A549 (cell line): ENCODE measurements around the gene SULT2A1. TPM values are rescaled to one million over a fixed set of nuclear protein-coding genes. Genes with fewer than 3 reads are reported as not detected.

ENCODE experiments used
- ATAC-seq, 2 experiments: fragments of 200-7000 bp in 1 of 2; fragments of >200 bp in 1 of 2; cut with Nextera tagmentation in 1 of 2; cut with Tn5 transposase in 1 of 2; 3 replicates each; pipeline versions ENCODE4 v1.8.0 to v1.9.1; 2018 to 2020; ENCODE audit warnings: mild to moderate bottlenecking in 1 of 2, moderate library complexity in 1 of 2
- CTCF ChIA-PET: fragments of 300-600 bp; sonication (Branson Sonifier 250); formaldehyde crosslinking; extraction: SDS; loops from one replicate; lab custom pipeline; 2021; ENCODE audit warnings: antibody characterized with exemption, inconsistent platforms; lab: Yijun Ruan, JAX
- POLR2A ChIA-PET: fragments of 350-600 bp; formaldehyde crosslinking; extraction: SDS; loops from one replicate; lab custom pipeline; 2021; ENCODE audit warnings: antibody characterized with exemption, inconsistent platforms; lab: Yijun Ruan, JAX
- DNase-seq, 2 experiments: peaks; one replicate each; pipeline versions ENCODE4 v3.0.0 to v3.0.0-alpha.2; 2011 to 2016; ENCODE audit warnings: low read depth in 1 of 2, low spot score in 1 of 2
- FAIRE-seq: peaks from 2 replicates; lab custom pipeline; 2011; peaks lifted over from hg19 to GRCh38; lab: Jason Lieb, UNC
- H3K27ac ChIP-seq, 2 experiments: fragments of >200 bp; sonication (Bioruptor Twin); formaldehyde crosslinking; 3 replicates each; pipeline ENCODE4 v1.5.1; 2016 to 2017
- H3K4me1 ChIP-seq: fragments of >200 bp; sonication (Bioruptor Twin); formaldehyde crosslinking; 3 replicates; pipeline ENCODE4 v1.6.1; 2016
- H3K4me2 ChIP-seq: fragments of >200 bp; sonication (Bioruptor Twin); formaldehyde crosslinking; 3 replicates; pipeline ENCODE4 v1.6.1; 2016
- H3K4me3 ChIP-seq: fragments of >200 bp; sonication (Bioruptor Twin); formaldehyde crosslinking; 3 replicates; pipeline ENCODE4 v1.5.1; 2016
- H3K9me3 ChIP-seq: fragments of >200 bp; sonication (Bioruptor Twin); formaldehyde crosslinking; 3 replicates; pipeline ENCODE4 v1.6.1; 2016
- CBX2 ChIP-seq: fragments of 200-600 bp; sonication (generic); IDR thresholded peaks from 2 replicates; pipeline ENCODE4 v1.6.1; 2016; ENCODE audit warnings: low read depth, mild to moderate bottlenecking, borderline replicate concordance
- CEBPB ChIP-seq, 2 experiments: fragments of >200 bp in 1 of 2; sonication (Bioruptor Twin) in 1 of 2; formaldehyde crosslinking in 1 of 2; IDR thresholded peaks; 2 replicates each; pipeline ENCODE4 v1.6.1; 2012 to 2016
- EP300 ChIP-seq, 2 experiments: fragments of >200 bp; sonication (Bioruptor Twin); formaldehyde crosslinking; IDR thresholded peaks; 2 replicates in 1 of 2; 3 replicates in 1 of 2; pipeline ENCODE4 v1.6.1; 2016 to 2017
- ESRRA ChIP-seq: fragments of 150-350 bp; IDR thresholded peaks from 2 replicates; pipeline ENCODE4 v1.6.1; 2014; ENCODE audit warnings: mild to moderate bottlenecking, low read length, borderline replicate concordance
- FOSB ChIP-seq: fragments of 250-450 bp; sonication (Bioruptor Pico); IDR thresholded peaks from 2 replicates; pipeline ENCODE4 v1.5.0; 2020; ENCODE audit warnings: mild to moderate bottlenecking, moderate library complexity
- HOXB5 ChIP-seq: fragments of 250-450 bp; sonication (Bioruptor Pico); IDR thresholded peaks from 2 replicates; pipeline ENCODE4 v1.5.0; 2020; ENCODE audit warnings: mild to moderate bottlenecking, moderate library complexity
- KDM5A ChIP-seq: fragments of 200-600 bp; sonication (generic); IDR thresholded peaks from 2 replicates; pipeline ENCODE4 v1.6.1; 2016; ENCODE audit warnings: antibody characterized with exemption, mild to moderate bottlenecking
- NFE2L2 ChIP-seq: fragments of 150-350 bp; conservative IDR thresholded peaks from 2 replicates; pipeline ENCODE4 v1.6.1; 2014; ENCODE audit warnings: low read length
- NPAS2 ChIP-seq: fragments of 250-450 bp; sonication (Bioruptor Pico); IDR thresholded peaks from 2 replicates; pipeline ENCODE4 v1.8.0; 2022; ENCODE audit warnings: mild to moderate bottlenecking, moderate library complexity, borderline replicate concordance
- RCOR1 ChIP-seq: fragments of 150-350 bp; IDR thresholded peaks from 2 replicates; pipeline ENCODE4 v1.6.1; 2014; ENCODE audit warnings: antibody characterized with exemption, low read length, low read depth
- RNF2 ChIP-seq: fragments of 200-600 bp; sonication (generic); IDR thresholded peaks from 2 replicates; pipeline ENCODE4 v1.6.1; 2016; ENCODE audit warnings: low read depth, mild to moderate bottlenecking, antibody characterized with exemption, moderate library complexity, borderline replicate concordance
- SMC3 ChIP-seq: fragments of >200 bp; sonication (Bioruptor Twin); formaldehyde crosslinking; IDR thresholded peaks from 3 replicates; pipeline ENCODE4 v1.6.1; 2018; ENCODE audit warnings: inconsistent platforms
- SREBF2 ChIP-seq: fragments of 450-650 bp; IDR thresholded peaks from 2 replicates; pipeline ENCODE4 v1.6.1; 2014; ENCODE audit warnings: mild to moderate bottlenecking, moderate library complexity
- TP53 ChIP-seq: fragments of 250-450 bp; sonication (Bioruptor Pico); IDR thresholded peaks from 2 replicates; pipeline ENCODE4 v1.5.0; 2021; ENCODE audit warnings: mild to moderate bottlenecking, moderate library complexity
- ZFP36 ChIP-seq: fragments of 450-650 bp; IDR thresholded peaks from 2 replicates; pipeline ENCODE4 v1.6.1; 2014; ENCODE audit warnings: borderline replicate concordance; ENCODE audit not compliant: partially characterized antibody
- ZSCAN20 ChIP-seq: fragments of 250-450 bp; sonication (Bioruptor Pico); IDR thresholded peaks from 2 replicates; pipeline ENCODE4 v1.8.0; 2022; ENCODE audit warnings: mild to moderate bottlenecking, moderate library complexity
- WGBS: methylation state at CpG from one replicate; pipeline ENCODE4 v1.1.6; 2017; ENCODE audit errors: missing lambda C conversion rate; 5-methylcytosine and 5-hydroxymethylcytosine counted together
- polyA plus RNA-seq, 4 experiments: library from polyadenylated mRNA; depleted of rRNA in 3 of 4; stranded (reverse); fragments of >200 nt; fragmentation: RNase III in 1 of 4; extraction: RNeasy Plus Mini Kit Qiagen cat#74134 plus additional on column Dnase treatment in 1 of 4; gene quantifications; 2 replicates in 3 of 4; 3 replicates in 1 of 4; pipeline ENCODE4 v1.2.3, GENCODE V29; 2011 to 2017
- TF ChIP-seq, protein P1 (sequence below): fragments of 200-600 bp; sonication (generic); IDR thresholded peaks from 2 replicates; pipeline ENCODE4 v1.6.1; 2016; ENCODE audit warnings: antibody characterized with exemption, mild to moderate bottlenecking, moderate library complexity
- TF ChIP-seq, protein P2 (sequence below): fragments of >200 bp; sonication (Bioruptor Twin); formaldehyde crosslinking; IDR thresholded peaks from 3 replicates; pipeline ENCODE4 v1.5.1; 2016
- TF ChIP-seq, protein P3 (sequence below): fragments of 450-650 bp; IDR thresholded peaks from 2 replicates; pipeline ENCODE4 v1.6.1; 2014; ENCODE audit warnings: antibody characterized with exemption
- TF ChIP-seq, protein P4 (sequence below): fragments of >200 bp; sonication (Bioruptor Twin); formaldehyde crosslinking; IDR thresholded peaks from 2 replicates; pipeline ENCODE4 v1.6.1; 2016
- TF ChIP-seq, protein P5 (sequence below): fragments of >200 bp; sonication (Bioruptor Twin); formaldehyde crosslinking; IDR thresholded peaks from 3 replicates; pipeline ENCODE4 v1.6.1; 2016
- TF ChIP-seq, protein P6 (sequence below): fragments of 150-350 bp; IDR thresholded peaks from 2 replicates; pipeline ENCODE4 v1.6.1; 2014; ENCODE audit warnings: low read depth, mild to moderate bottlenecking, low read length
- TF ChIP-seq, protein P7 (sequence below): IDR thresholded peaks from 2 replicates; pipeline ENCODE4 v1.6.1; 2012; ENCODE audit warnings: low read depth, borderline replicate concordance

SULT2A1 gene
- polyA plus RNA-seq, 2 of the 4 experiments (the other 2 are of a cell fraction), result not detected

DNA sequence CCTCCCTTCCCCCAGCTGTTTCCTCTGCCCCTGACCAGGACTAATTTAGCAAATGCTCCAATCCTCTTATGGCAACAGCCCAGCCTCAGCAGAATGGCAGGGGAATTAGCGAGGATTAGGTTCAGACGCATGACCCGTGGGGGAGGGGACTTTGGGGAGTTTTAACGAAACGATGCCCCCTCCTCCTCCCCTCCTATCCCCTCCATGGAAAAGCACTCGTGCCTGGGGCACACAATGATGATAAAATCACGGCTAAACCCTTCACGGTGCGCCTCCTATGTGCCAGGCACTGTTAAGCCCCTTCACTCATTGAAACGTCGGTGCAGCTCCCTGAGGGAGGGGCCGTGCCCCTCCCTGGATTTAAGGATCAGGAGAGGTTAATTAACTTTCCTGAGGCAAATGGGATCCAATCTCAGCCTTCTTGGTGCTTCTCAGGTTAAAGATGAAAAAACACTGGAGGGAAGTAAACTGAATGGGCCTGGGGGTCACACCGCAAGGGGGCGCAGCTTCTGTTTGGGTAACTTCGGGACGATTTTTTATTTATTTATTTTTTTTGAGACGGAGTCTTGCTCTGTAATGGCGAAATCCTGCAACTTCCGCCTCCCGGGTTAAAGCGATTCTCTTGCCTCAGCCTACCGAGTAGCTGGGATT, 37.2 kb downstream of the SULT2A1 start (continued):
- TF ChIP-seq, protein P1, sequence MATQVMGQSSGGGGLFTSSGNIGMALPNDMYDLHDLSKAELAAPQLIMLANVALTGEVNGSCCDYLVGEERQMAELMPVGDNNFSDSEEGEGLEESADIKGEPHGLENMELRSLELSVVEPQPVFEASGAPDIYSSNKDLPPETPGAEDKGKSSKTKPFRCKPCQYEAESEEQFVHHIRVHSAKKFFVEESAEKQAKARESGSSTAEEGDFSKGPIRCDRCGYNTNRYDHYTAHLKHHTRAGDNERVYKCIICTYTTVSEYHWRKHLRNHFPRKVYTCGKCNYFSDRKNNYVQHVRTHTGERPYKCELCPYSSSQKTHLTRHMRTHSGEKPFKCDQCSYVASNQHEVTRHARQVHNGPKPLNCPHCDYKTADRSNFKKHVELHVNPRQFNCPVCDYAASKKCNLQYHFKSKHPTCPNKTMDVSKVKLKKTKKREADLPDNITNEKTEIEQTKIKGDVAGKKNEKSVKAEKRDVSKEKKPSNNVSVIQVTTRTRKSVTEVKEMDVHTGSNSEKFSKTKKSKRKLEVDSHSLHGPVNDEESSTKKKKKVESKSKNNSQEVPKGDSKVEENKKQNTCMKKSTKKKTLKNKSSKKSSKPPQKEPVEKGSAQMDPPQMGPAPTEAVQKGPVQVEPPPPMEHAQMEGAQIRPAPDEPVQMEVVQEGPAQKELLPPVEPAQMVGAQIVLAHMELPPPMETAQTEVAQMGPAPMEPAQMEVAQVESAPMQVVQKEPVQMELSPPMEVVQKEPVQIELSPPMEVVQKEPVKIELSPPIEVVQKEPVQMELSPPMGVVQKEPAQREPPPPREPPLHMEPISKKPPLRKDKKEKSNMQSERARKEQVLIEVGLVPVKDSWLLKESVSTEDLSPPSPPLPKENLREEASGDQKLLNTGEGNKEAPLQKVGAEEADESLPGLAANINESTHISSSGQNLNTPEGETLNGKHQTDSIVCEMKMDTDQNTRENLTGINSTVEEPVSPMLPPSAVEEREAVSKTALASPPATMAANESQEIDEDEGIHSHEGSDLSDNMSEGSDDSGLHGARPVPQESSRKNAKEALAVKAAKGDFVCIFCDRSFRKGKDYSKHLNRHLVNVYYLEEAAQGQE, result no peak
- peak; percentile 45; the same call in 1 of the 3 replicates for TF ChIP-seq SMC3
- no peak for TF ChIP-seq HOXB5 (CRISPR knock-in tag)
- TF ChIP-seq ZFP36, result no peak
- peak in 1 of 2 experiments; percentile 38; a peak in 2 of 4 replicates for TF ChIP-seq CEBPB (IDR thresholded peaks at IDR 0.05)
- TF ChIP-seq SREBF2, result no peak
- TF ChIP-seq FOSB (CRISPR knock-in tag), result no peak
- no peak for TF ChIP-seq KDM5A
- no peak for TF ChIP-seq EP300 (IDR thresholded peaks at IDR 0.05)
- TF ChIP-seq, protein P2, sequence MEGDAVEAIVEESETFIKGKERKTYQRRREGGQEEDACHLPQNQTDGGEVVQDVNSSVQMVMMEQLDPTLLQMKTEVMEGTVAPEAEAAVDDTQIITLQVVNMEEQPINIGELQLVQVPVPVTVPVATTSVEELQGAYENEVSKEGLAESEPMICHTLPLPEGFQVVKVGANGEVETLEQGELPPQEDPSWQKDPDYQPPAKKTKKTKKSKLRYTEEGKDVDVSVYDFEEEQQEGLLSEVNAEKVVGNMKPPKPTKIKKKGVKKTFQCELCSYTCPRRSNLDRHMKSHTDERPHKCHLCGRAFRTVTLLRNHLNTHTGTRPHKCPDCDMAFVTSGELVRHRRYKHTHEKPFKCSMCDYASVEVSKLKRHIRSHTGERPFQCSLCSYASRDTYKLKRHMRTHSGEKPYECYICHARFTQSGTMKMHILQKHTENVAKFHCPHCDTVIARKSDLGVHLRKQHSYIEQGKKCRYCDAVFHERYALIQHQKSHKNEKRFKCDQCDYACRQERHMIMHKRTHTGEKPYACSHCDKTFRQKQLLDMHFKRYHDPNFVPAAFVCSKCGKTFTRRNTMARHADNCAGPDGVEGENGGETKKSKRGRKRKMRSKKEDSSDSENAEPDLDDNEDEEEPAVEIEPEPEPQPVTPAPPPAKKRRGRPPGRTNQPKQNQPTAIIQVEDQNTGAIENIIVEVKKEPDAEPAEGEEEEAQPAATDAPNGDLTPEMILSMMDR, result peak; percentile 97
- TF ChIP-seq, protein P3, sequence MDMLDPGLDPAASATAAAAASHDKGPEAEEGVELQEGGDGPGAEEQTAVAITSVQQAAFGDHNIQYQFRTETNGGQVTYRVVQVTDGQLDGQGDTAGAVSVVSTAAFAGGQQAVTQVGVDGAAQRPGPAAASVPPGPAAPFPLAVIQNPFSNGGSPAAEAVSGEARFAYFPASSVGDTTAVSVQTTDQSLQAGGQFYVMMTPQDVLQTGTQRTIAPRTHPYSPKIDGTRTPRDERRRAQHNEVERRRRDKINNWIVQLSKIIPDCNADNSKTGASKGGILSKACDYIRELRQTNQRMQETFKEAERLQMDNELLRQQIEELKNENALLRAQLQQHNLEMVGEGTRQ, result no peak

DNA sequence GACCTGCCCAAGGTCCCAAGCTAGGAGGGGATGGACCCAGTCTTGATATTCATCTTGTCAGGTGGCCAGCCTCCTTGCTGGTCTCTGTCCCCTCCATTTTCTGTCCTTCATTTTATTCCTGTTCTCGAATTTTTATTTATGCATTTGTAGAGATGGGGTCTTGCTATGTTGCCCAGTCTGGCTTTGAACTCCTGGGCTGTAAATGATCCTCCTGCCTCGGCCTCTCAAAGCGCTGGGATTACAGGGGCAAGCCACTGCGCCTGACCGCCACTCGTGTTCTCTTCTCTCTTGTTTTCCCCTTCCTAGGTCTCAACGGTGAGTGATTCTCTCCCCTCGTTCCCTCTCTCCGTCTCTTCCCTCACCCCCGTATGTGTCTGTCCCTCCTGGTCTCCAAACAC, 37.7 kb downstream of the SULT2A1 start:
- no peaks in the 10 kb centered on the region for H3K9me3 ChIP-seq
- 65% methylated on average over 10 of the region's 10 CpGs for WGBS
- no peak for TF ChIP-seq SMC3
- TF ChIP-seq, protein P4, sequence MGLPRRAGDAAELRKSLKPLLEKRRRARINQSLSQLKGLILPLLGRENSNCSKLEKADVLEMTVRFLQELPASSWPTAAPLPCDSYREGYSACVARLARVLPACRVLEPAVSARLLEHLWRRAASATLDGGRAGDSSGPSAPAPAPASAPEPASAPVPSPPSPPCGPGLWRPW, result no peak
- TF ChIP-seq NPAS2, result no peak
- TF ChIP-seq RNF2, result no peak
- TF ChIP-seq, all 56 proteins: peak for 0
- H3K4me1 ChIP-seq, result no peaks in the 10 kb centered on the region
- H3K27ac ChIP-seq, result peak overlapping the region in 1 of 2 experiments; percentile 80; a peak in 3 of 6 replicates
- H3K4me3 ChIP-seq, result peak overlapping the region; percentile 36; the same call in 1 of the 3 replicates
- H3K4me2 ChIP-seq, result peak overlapping the region; percentile 59
- ATAC-seq (no peak), DNase-seq (no peak), FAIRE-seq (no peak)
- CTCF ChIA-PET, result interaction anchor here (0.7 to 22.4 kb wide), 22 partner anchors 8 to 339 kb away, joined by 3 to 330 read pairs (median 4); partner anchors contain the start of gene CRX
- POLR2A ChIA-PET, result no interaction called here

DNA sequence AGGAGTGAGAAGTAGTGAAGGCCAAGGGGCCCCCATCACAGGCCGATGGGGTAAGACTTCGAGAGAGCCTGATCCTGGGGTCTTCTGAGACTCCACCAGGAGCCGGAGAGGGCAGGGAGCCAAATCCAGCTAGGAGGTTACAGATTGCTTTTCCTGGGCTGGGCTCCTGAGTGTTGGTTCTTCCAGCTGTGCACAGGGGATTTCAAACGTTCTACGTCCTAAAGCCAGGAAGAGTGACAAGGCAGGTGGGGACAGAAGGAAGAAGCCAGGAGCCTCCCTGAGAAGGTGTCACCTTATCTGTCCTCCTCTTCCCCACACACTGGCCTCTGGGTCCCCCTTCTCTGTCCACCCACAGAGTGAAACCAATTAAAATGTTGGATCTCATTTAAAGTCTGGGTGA, 43.2 kb downstream of the SULT2A1 start:
- ATAC-seq (no peak; a peak in 1 of 6 replicates), FAIRE-seq (no peak), DNase-seq (no peak)
- H3K4me1 ChIP-seq, result no peaks in the 10 kb centered on the region
- ChIA-PET POLR2A (no interaction called here), CTCF (interaction anchor here (1.5 to 22.4 kb wide), 5 partner anchors 16 to 54 kb away, joined by 3 to 330 read pairs (median 4); no protein-coding TSS in a partner anchor)
- WGBS, result 44% methylated on average over 5 of the region's 5 CpGs
- no peak overlapping the region for H3K27ac ChIP-seq
- TF ChIP-seq, protein P5, sequence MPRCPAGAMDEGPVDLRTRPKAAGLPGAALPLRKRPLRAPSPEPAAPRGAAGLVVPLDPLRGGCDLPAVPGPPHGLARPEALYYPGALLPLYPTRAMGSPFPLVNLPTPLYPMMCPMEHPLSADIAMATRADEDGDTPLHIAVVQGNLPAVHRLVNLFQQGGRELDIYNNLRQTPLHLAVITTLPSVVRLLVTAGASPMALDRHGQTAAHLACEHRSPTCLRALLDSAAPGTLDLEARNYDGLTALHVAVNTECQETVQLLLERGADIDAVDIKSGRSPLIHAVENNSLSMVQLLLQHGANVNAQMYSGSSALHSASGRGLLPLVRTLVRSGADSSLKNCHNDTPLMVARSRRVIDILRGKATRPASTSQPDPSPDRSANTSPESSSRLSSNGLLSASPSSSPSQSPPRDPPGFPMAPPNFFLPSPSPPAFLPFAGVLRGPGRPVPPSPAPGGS, result no peak
- TF ChIP-seq RCOR1, result no peak
- no peak for TF ChIP-seq NFE2L2
- TF ChIP-seq, protein P6, sequence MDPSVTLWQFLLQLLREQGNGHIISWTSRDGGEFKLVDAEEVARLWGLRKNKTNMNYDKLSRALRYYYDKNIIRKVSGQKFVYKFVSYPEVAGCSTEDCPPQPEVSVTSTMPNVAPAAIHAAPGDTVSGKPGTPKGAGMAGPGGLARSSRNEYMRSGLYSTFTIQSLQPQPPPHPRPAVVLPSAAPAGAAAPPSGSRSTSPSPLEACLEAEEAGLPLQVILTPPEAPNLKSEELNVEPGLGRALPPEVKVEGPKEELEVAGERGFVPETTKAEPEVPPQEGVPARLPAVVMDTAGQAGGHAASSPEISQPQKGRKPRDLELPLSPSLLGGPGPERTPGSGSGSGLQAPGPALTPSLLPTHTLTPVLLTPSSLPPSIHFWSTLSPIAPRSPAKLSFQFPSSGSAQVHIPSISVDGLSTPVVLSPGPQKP, result no peak
- TF ChIP-seq, protein P7, sequence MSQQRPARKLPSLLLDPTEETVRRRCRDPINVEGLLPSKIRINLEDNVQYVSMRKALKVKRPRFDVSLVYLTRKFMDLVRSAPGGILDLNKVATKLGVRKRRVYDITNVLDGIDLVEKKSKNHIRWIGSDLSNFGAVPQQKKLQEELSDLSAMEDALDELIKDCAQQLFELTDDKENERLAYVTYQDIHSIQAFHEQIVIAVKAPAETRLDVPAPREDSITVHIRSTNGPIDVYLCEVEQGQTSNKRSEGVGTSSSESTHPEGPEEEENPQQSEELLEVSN, result no peak
- no peak for TF ChIP-seq EP300 (IDR thresholded peaks at IDR 0.05)
- no peak for TF ChIP-seq CBX2
- no peak for TF ChIP-seq NPAS2
- no peak for TF ChIP-seq ZSCAN20 (CRISPR knock-in tag)
- TF ChIP-seq ESRRA, result no peak
- no peak for TF ChIP-seq TP53
- H3K4me3 ChIP-seq, result no peak overlapping the region
- no peak overlapping the region for H3K4me2 ChIP-seq
- no peaks in the 10 kb centered on the region for H3K9me3 ChIP-seq
